Peyer's patch (tissue), 4 donors: Measurements from ENCODE around the gene CDH3. TPM values are rescaled to one million over a fixed set of nuclear protein-coding genes. Genes with fewer than 3 reads are reported as not detected.

ENCODE experiments used
- DNase-seq, 3 donors: peaks; one replicate each; pipeline ENCODE4 v3.0.0-alpha.2; 2017 to 2019
- H3K27ac ChIP-seq, 4 donors: fragments of 200-600 bp; sonication (generic); one replicate each; pipeline ENCODE4 v1.5.1; 2016 to 2019
- H3K27me3 ChIP-seq, 2 donors: fragments of 200-600 bp; sonication (generic); one replicate each; pipeline ENCODE4 v1.5.1; 2019
- H3K36me3 ChIP-seq, 3 donors: fragments of 200-600 bp; sonication (generic); one replicate each; pipeline ENCODE4 v1.5.1; 2016 to 2019
- H3K4me1 ChIP-seq, 4 donors: fragments of 200-600 bp; sonication (generic); one replicate each; pipeline ENCODE4 v1.5.1; 2016 to 2019
- H3K4me3 ChIP-seq, 4 donors: fragments of 200-600 bp; sonication (generic); 1 replicate in 3 of 4; 2 replicates in 1 of 4; pipeline ENCODE4 v1.5.1; 2016 to 2019; ENCODE audit warnings: mild to moderate bottlenecking in 1 of 4
- H3K9me3 ChIP-seq, 4 donors: fragments of 200-600 bp; sonication (generic); one replicate each; pipeline ENCODE4 v1.5.1; 2016 to 2019; ENCODE audit warnings: mild to moderate bottlenecking in 1 of 4
- POLR2A ChIP-seq, 2 donors: fragments of 450-650 bp; IDR thresholded peaks; one replicate each; pipeline ENCODE4 v1.5.1; 2017; ENCODE audit warnings: antibody characterized with exemption in 2 of 2, mild to moderate bottlenecking in 2 of 2, moderate library complexity in 2 of 2
- total RNA-seq, 4 donors: library from RNA; depleted of rRNA; stranded (reverse); fragments of >200 nt; gene quantifications; one replicate each; pipeline ENCODE4 v1.1.0, GENCODE V29; 2016
- TF ChIP-seq, protein P1 (sequence below), 6 experiments: fragments of 450-650 bp in 4 of 6; fragments of 200-600 bp in 2 of 6; sonication (generic) in 1 of 6; IDR thresholded peaks; one replicate each; pipeline ENCODE4 v1.5.1; 2017 to 2019; ENCODE audit warnings: antibody characterized with exemption in 6 of 6, mild to moderate bottlenecking in 3 of 6, moderate library complexity in 1 of 6

CDH3 gene
- total RNA-seq, 4 donors from 2014 or later, result 0.80 to 1.8 TPM; not detected in 2

DNA sequence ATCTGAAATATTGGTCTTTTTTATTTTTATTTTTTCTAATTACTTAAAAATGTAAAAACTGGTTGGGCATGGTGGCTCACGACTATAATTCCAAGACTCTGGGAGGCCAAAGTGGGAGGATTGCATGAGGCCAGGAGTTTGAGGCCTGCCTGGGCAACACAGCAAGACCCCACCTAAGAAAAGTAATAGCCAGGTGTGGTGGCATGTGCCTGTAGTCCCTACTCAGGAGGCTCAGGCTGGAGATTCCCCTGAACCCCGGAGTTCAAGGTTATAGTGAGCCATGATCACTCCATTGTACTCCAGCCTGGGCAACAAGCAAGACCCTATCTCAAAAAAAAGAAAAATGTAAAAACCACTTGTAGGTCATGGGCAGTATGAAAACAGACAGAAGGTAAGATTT is 36.8 kb upstream of the CDH3 start:
- Histone ChIP-seq H3K36me3 (no peaks in the 10 kb centered on the region), H3K27me3 (no peaks in the 10 kb centered on the region), H3K4me1 (no peaks in the 10 kb centered on the region), H3K27ac (no peak overlapping the region), H3K4me3 (no peak overlapping the region), H3K9me3 (no peaks in the 10 kb centered on the region)
- TF ChIP-seq POLR2A (IDR thresholded peaks at IDR 0.05), result no peak
- TF ChIP-seq, protein P1, sequence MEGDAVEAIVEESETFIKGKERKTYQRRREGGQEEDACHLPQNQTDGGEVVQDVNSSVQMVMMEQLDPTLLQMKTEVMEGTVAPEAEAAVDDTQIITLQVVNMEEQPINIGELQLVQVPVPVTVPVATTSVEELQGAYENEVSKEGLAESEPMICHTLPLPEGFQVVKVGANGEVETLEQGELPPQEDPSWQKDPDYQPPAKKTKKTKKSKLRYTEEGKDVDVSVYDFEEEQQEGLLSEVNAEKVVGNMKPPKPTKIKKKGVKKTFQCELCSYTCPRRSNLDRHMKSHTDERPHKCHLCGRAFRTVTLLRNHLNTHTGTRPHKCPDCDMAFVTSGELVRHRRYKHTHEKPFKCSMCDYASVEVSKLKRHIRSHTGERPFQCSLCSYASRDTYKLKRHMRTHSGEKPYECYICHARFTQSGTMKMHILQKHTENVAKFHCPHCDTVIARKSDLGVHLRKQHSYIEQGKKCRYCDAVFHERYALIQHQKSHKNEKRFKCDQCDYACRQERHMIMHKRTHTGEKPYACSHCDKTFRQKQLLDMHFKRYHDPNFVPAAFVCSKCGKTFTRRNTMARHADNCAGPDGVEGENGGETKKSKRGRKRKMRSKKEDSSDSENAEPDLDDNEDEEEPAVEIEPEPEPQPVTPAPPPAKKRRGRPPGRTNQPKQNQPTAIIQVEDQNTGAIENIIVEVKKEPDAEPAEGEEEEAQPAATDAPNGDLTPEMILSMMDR (IDR thresholded peaks at IDR 0.05), result no peak
- no peak for DNase-seq

DNA sequence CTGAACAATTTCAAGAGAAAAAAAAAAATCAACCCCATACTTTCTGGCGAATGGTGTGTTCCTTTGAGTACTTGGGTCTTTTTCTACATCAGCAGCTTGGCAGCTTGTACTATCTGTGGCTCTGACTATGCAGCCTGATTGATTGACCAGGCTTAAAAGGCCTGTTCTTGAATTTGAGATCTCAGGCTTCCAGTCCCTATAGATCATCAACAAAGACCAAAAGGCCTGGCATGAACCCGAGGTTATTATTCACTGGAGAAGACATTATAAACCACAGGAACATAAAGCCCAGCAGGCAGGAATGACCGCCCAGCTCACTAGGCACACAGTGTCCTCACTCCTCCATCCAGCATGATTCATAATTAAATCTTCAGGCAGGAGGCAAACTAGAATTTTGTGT is 32.1 kb upstream of the CDH3 start:
- no peak for DNase-seq
- TF ChIP-seq POLR2A (IDR thresholded peaks at IDR 0.05), result no peak
- TF ChIP-seq, protein P1 (IDR thresholded peaks at IDR 0.05), result no peak
- Histone ChIP-seq H3K27ac (no peak overlapping the region), H3K9me3 (no peaks in the 10 kb centered on the region), H3K4me3 (no peak overlapping the region), H3K4me1 (no peaks in the 10 kb centered on the region), H3K36me3 (no peaks in the 10 kb centered on the region), H3K27me3 (no peaks in the 10 kb centered on the region)

DNA sequence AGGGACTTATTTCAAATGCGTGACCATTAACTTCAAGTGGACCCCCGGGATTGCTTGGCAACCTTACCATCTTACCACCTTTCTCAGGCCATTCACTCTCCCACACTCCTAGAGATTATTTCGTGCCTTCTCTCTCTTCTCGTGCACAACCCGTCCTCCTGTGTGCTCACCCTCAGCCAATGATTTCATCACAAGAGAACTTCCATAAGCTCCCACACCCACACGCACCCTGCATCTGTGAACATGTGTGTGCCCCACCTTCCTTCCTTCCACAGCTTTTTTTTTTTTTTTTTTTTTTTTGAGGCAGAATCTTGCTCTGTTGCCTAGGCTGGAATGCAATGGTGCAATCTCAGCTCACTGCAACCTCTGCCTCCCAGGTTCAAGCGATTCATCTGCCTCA is 27.4 kb upstream of the CDH3 start:
- no peak overlapping the region for H3K27ac ChIP-seq
- no peaks in the 10 kb centered on the region for H3K36me3 ChIP-seq
- H3K4me3 ChIP-seq, result no peak overlapping the region
- no peaks in the 10 kb centered on the region for H3K27me3 ChIP-seq
- no peak for DNase-seq
- no peak for TF ChIP-seq POLR2A (IDR thresholded peaks at IDR 0.05)
- TF ChIP-seq, protein P1 (IDR thresholded peaks at IDR 0.05), result no peak
- H3K4me1 ChIP-seq, result no peaks in the 10 kb centered on the region
- H3K9me3 ChIP-seq, result no peaks in the 10 kb centered on the region

DNA sequence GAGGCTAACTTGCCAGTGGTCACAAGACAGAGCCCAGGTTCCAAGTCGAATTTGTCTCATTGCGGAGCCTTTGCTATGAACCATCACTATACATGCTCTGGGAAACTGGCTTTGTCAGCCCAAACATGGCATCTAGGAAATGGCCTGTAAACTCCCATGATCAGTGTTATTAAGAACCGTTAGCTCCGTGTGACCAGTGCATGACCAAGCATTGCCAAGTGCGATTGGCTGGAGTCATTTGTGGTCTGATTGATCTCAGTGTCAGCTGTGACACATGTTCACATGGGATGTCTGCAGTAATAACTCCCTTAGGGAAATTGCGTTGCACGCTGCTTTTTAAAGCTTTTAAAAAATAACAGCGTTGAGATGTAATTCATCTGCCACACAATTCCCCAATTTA is 18.6 kb upstream of the CDH3 start:
- H3K27ac ChIP-seq, result no peak overlapping the region
- TF ChIP-seq, protein P1 (IDR thresholded peaks at IDR 0.05), result no peak
- TF ChIP-seq POLR2A (IDR thresholded peaks at IDR 0.05), result no peak
- no peak overlapping the region for H3K4me3 ChIP-seq
- no peak for DNase-seq
- H3K36me3 ChIP-seq, result no peaks in the 10 kb centered on the region
- no peaks in the 10 kb centered on the region for H3K4me1 ChIP-seq
- no peaks in the 10 kb centered on the region for H3K9me3 ChIP-seq
- H3K27me3 ChIP-seq, result no peaks in the 10 kb centered on the region

DNA sequence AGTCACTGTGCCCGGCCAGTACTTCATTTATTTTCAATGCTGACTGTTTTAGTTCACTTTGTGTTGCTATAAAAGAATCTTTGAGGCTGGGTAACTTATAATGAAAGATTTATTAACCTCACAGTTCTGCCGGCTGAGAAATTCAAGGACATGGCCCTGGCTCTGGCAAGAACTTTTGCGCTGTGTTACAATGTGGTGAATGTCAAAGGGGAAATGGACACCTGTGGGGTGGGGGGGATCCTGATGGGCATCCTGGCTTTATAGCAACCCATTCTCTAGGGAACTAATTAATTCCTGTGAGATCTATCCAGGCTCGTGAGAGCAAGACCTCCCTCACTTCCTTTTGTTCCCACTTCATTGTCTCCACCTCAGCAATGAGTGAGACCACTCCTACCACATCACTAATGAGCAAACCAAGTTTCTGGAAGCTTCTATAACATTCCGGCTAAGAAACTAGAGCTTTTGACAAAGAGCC is 17.1 kb upstream of the CDH3 start:
- Histone ChIP-seq H3K27ac (no peak overlapping the region), H3K9me3 (no peaks in the 10 kb centered on the region), H3K4me3 (no peak overlapping the region), H3K36me3 (no peaks in the 10 kb centered on the region), H3K4me1 (no peaks in the 10 kb centered on the region), H3K27me3 (no peaks in the 10 kb centered on the region)
- TF ChIP-seq POLR2A (IDR thresholded peaks at IDR 0.05), result no peak
- TF ChIP-seq, protein P1 (IDR thresholded peaks at IDR 0.05), result no peak
- DNase-seq, result no peak

DNA sequence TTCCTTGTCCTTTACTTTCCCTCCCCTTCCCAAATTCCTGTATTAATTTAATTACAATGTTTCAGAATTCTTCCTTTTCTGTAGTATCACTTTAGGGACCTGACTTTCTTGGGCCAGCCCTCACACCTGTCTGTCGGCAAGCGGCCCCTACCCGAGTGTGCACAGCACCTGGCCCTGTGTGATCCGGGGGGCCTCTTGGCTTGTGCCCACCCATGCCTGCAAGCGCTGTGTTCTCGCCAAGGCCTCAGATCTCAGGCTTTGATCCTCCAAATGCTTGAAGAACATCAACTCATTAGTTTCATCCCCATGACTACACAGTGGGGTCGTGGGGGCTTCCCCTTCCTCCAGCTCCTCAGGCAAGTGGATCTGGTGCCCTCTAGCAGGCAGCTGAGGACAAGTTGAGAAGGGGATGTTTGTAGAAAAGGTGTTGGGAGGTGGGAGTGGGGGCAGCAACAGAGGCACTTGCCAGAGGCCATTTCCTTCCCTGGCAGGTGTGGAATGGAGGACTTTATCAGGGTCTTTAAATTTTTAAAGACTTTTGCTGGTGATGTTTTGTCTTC is 15.7 kb upstream of the CDH3 start:
- Histone ChIP-seq H3K9me3 (no peaks in the 10 kb centered on the region), H3K27me3 (no peaks in the 10 kb centered on the region), H3K4me1 (no peaks in the 10 kb centered on the region), H3K27ac (no peak overlapping the region), H3K36me3 (no peaks in the 10 kb centered on the region), H3K4me3 (no peak overlapping the region)
- TF ChIP-seq, protein P1 (IDR thresholded peaks at IDR 0.05), result no peak
- TF ChIP-seq POLR2A (IDR thresholded peaks at IDR 0.05), result no peak
- no peak for DNase-seq
